ENCODE results near the gene HSF5. TPM values are rescaled to one million over a fixed set of nuclear protein-coding genes. Genes with fewer than 3 reads are reported as not detected.

HSF5 gene
- total RNA-seq, 1 experiment from 2014 or later, result not detected

DNA sequence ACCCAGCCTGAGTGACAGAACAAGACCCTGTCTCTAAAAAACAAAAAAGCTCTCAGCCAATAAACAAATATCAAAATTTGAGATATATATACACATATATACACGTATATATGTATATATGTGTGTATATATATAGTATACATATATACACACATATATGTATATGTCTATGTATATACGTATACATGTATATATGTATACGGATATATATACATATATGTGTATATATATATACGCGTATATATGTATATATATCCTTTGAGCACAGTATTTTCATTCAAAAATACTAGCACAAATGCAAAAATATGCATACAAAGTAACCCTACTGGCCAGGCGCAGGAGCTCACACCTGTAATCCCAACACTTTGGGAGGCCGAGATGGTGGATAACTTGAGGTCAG lies 13.2 kb upstream of the HSF5 start:
- no peaks in the 10 kb centered on the region for H3K27me3 ChIP-seq (ENCODE audit: insufficient read depth, low read length)
- H2BK20ac ChIP-seq (ENCODE audit: low read depth, low read length, poor library complexity, severe bottlenecking), result no peak overlapping the region
- H3K18ac ChIP-seq (ENCODE audit: insufficient read length, low read depth, low read length), result no peak overlapping the region
- no peaks in the 10 kb centered on the region for H3K4me1 ChIP-seq (ENCODE audit: insufficient read depth, low read length)
- no peak overlapping the region for H4K8ac ChIP-seq (replicated peaks; ENCODE audit: insufficient read length, low read depth, low read length)
- no peak overlapping the region for H3K23ac ChIP-seq (ENCODE audit: insufficient read length, low read depth, low read length)
- peaks cover 27 to 69% (median 67%) of the 10 kb centered on the region in 3 experiments; a peak in 6 of 7 replicates for H3K36me3 Mint-ChIP-seq (ENCODE audit: insufficient read depth in 1 of 3, low read depth in 3 of 3)
- no peak overlapping the region for H3T11ph ChIP-seq (ENCODE audit: low read length)
- no peaks in the 10 kb centered on the region for H3K4me1 Mint-ChIP-seq
- no peak overlapping the region for H3K4ac ChIP-seq (ENCODE audit: low read depth, low read length)
- H4K20me1 ChIP-seq (ENCODE audit: control insufficient read depth, insufficient read depth, insufficient read length), result no peaks in the 10 kb centered on the region
- no peak overlapping the region for H3K4me2 ChIP-seq (ENCODE audit: insufficient read depth, insufficient read length, low read length)
- H2BK120ac ChIP-seq (ENCODE audit: low read depth, low read length, poor library complexity, severe bottlenecking), result no peak overlapping the region
- no peak overlapping the region for H3K27ac ChIP-seq (ENCODE audit: insufficient read length, low read depth, low read length)
- DNase-seq, result no peak
- H4K91ac ChIP-seq (ENCODE audit: insufficient read length, low read depth, low read length), result no peak overlapping the region
- H4K5ac ChIP-seq (ENCODE audit: insufficient read length, low read depth, low read length), result no peak overlapping the region
- H3K9me3 ChIP-seq (ENCODE audit: control insufficient read depth, low read depth, low read length), result no peaks in the 10 kb centered on the region
- no peak overlapping the region for H3K14ac ChIP-seq (ENCODE audit: insufficient read depth, low read length)
- H2BK12ac ChIP-seq (ENCODE audit: insufficient read length, low read depth, low read length), result no peak overlapping the region
- no CpG with 5 or more reads among the region's 7 CpGs for whole genome bisulfite sequencing (ENCODE audit: extremely low coverage, insufficient read length, low lambda C conversion rate)
- TF ChIP-seq, protein P1, sequence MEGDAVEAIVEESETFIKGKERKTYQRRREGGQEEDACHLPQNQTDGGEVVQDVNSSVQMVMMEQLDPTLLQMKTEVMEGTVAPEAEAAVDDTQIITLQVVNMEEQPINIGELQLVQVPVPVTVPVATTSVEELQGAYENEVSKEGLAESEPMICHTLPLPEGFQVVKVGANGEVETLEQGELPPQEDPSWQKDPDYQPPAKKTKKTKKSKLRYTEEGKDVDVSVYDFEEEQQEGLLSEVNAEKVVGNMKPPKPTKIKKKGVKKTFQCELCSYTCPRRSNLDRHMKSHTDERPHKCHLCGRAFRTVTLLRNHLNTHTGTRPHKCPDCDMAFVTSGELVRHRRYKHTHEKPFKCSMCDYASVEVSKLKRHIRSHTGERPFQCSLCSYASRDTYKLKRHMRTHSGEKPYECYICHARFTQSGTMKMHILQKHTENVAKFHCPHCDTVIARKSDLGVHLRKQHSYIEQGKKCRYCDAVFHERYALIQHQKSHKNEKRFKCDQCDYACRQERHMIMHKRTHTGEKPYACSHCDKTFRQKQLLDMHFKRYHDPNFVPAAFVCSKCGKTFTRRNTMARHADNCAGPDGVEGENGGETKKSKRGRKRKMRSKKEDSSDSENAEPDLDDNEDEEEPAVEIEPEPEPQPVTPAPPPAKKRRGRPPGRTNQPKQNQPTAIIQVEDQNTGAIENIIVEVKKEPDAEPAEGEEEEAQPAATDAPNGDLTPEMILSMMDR (conservative IDR thresholded peaks at IDR 0.05), result no peak
- H2BK5ac ChIP-seq (ENCODE audit: insufficient read length, low read length), result no peak overlapping the region
- no peaks in the 10 kb centered on the region; the same call in 1 of the 2 replicates for H3K79me2 ChIP-seq (ENCODE audit: insufficient read depth, low read length)
- H2BK15ac ChIP-seq (ENCODE audit: low read depth, low read length), result no peak overlapping the region
- H3K9ac ChIP-seq (ENCODE audit: extremely low read depth, insufficient read length, low read length), result no peak overlapping the region
- H3K9me3 Mint-ChIP-seq, result no peaks in the 10 kb centered on the region
- no peak overlapping the region for H2AFZ ChIP-seq (ENCODE audit: low read length)
- no peaks in the 10 kb centered on the region for H3K23me2 ChIP-seq (ENCODE audit: insufficient read length, low read depth, low read length, poor library complexity, severe bottlenecking)
- no peak overlapping the region for H2AK5ac ChIP-seq (ENCODE audit: insufficient read length, low read length)
- H3K56ac ChIP-seq (ENCODE audit: insufficient read length, low read depth, low read length), result no peak overlapping the region
- no peaks in the 10 kb centered on the region for H3K27me3 Mint-ChIP-seq (ENCODE audit: low read depth)
- H3K79me1 ChIP-seq (ENCODE audit: insufficient read depth, low read depth, low read length, poor library complexity, severe bottlenecking), result no peaks in the 10 kb centered on the region
- H3K4me3 Mint-ChIP-seq, result no peak overlapping the region
- no peak overlapping the region for H3K27ac Mint-ChIP-seq

All from H9 (cell line).